ENCODE results near the gene ITGA11. TPM values are rescaled to one million over a fixed set of nuclear protein-coding genes. Genes with fewer than 3 reads are reported as not detected.
A peak's percentile ranks its signal among the peaks of the same experiment; 100 is the strongest.

ITGA11 gene
- total RNA-seq (ENCODE audit: unreplicated experiment), result 0.28 TPM
- long read RNA-seq, result 0 reads

- peak; percentile 68 for DNase-seq (ENCODE audit: low spot score)
- TF ChIP-seq CTCF (IDR thresholded peaks at IDR 0.05; ENCODE audit: unreplicated experiment), result no peak
- peak within 1 kb of the TSS; percentile 84 for H3K4me3 Mint-ChIP-seq (ENCODE audit: unreplicated experiment)
- peaks cover 9% of the 10 kb centered on the region for H3K4me1 Mint-ChIP-seq (ENCODE audit: unreplicated experiment)
- H3K36me3 Mint-ChIP-seq (ENCODE audit: low read depth, unreplicated experiment), result peaks cover 9% of the 10 kb centered on the region
- peaks cover 26% of the 10 kb centered on the region for H3K27me3 Mint-ChIP-seq (ENCODE audit: unreplicated experiment)
- peak within 1 kb of the TSS; percentile 57 for H3K27ac Mint-ChIP-seq (ENCODE audit: unreplicated experiment)
- H3K9me3 Mint-ChIP-seq (ENCODE audit: unreplicated experiment), result no peaks in the 10 kb centered on the region
Observed at GRCh38 chr15:68431792-68432401, at the start of gene ITGA11. ITGA11 (minus strand) TSS chr15:68432163; CDS start chr15:68432066, 97 bp downstream.

- no peaks in the 10 kb centered on the region for H3K36me3 Mint-ChIP-seq (ENCODE audit: low read depth, unreplicated experiment)
Observed at GRCh38 chr15:68481321-68481720, 49.4 kb upstream of the ITGA11 start.

GRCh38 chr15:68480296-68480695, 48.3 kb upstream of the ITGA11 start:
- no peak overlapping the region for H3K27ac Mint-ChIP-seq (ENCODE audit: unreplicated experiment)
- no peak for TF ChIP-seq CTCF (IDR thresholded peaks at IDR 0.05; ENCODE audit: unreplicated experiment)
- H3K9me3 Mint-ChIP-seq (ENCODE audit: unreplicated experiment), result no peaks in the 10 kb centered on the region

More at GRCh38 chr15:68481321-68481720, 49.4 kb upstream of the ITGA11 start:
- peaks cover 2% of the 10 kb centered on the region for H3K4me1 Mint-ChIP-seq (ENCODE audit: unreplicated experiment)
- DNase-seq (ENCODE audit: low spot score), result no peak
- H3K9me3 Mint-ChIP-seq (ENCODE audit: unreplicated experiment), result no peaks in the 10 kb centered on the region
- TF ChIP-seq CTCF (IDR thresholded peaks at IDR 0.05; ENCODE audit: unreplicated experiment), result no peak
- no peak overlapping the region for H3K4me3 Mint-ChIP-seq (ENCODE audit: unreplicated experiment)
- no peaks in the 10 kb centered on the region for H3K27me3 Mint-ChIP-seq (ENCODE audit: unreplicated experiment)
- H3K27ac Mint-ChIP-seq (ENCODE audit: unreplicated experiment), result no peak overlapping the region

GRCh38 chr15:68479870-68480269, 47.9 kb upstream of the ITGA11 start:
- Mint-ChIP-seq H3K4me3 (ENCODE audit: unreplicated experiment) (no peak overlapping the region), H3K9me3 (ENCODE audit: unreplicated experiment) (no peaks in the 10 kb centered on the region), H3K27me3 (ENCODE audit: unreplicated experiment) (no peaks in the 10 kb centered on the region), H3K27ac (ENCODE audit: unreplicated experiment) (no peak overlapping the region), H3K4me1 (ENCODE audit: unreplicated experiment) (no peaks in the 10 kb centered on the region), H3K36me3 (ENCODE audit: low read depth, unreplicated experiment) (no peaks in the 10 kb centered on the region)
- TF ChIP-seq CTCF (IDR thresholded peaks at IDR 0.05; ENCODE audit: unreplicated experiment), result no peak
- DNase-seq (ENCODE audit: low spot score), result no peak

More at GRCh38 chr15:68480296-68480695, 48.3 kb upstream of the ITGA11 start:
- DNase-seq (ENCODE audit: low spot score), result no peak
- Mint-ChIP-seq H3K36me3 (ENCODE audit: low read depth, unreplicated experiment) (no peaks in the 10 kb centered on the region), H3K4me1 (ENCODE audit: unreplicated experiment) (no peaks in the 10 kb centered on the region), H3K4me3 (ENCODE audit: unreplicated experiment) (no peak overlapping the region), H3K27me3 (ENCODE audit: unreplicated experiment) (no peaks in the 10 kb centered on the region)

GRCh38 chr15:68479406-68479805, 47.4 kb upstream of the ITGA11 start:
- H3K27ac Mint-ChIP-seq (ENCODE audit: unreplicated experiment), result no peak overlapping the region
- TF ChIP-seq CTCF (IDR thresholded peaks at IDR 0.05; ENCODE audit: unreplicated experiment), result no peak
- H3K27me3 Mint-ChIP-seq (ENCODE audit: unreplicated experiment), result no peaks in the 10 kb centered on the region
- H3K4me3 Mint-ChIP-seq (ENCODE audit: unreplicated experiment), result no peak overlapping the region
- no peak for DNase-seq (ENCODE audit: low spot score)
- H3K36me3 Mint-ChIP-seq (ENCODE audit: low read depth, unreplicated experiment), result no peaks in the 10 kb centered on the region
- no peaks in the 10 kb centered on the region for H3K4me1 Mint-ChIP-seq (ENCODE audit: unreplicated experiment)
- H3K9me3 Mint-ChIP-seq (ENCODE audit: unreplicated experiment), result no peaks in the 10 kb centered on the region

Data from endothelial cell (in vitro differentiated cells).